ENCODE results near the gene FRMPD1. TPM values are rescaled to one million over a fixed set of nuclear protein-coding genes. Genes with fewer than 3 reads are reported as not detected.

Gene FRMPD1
- total RNA-seq, 3 donors from 2014 or later = 0.09 to 1.1 TPM; not detected in 1

DNA sequence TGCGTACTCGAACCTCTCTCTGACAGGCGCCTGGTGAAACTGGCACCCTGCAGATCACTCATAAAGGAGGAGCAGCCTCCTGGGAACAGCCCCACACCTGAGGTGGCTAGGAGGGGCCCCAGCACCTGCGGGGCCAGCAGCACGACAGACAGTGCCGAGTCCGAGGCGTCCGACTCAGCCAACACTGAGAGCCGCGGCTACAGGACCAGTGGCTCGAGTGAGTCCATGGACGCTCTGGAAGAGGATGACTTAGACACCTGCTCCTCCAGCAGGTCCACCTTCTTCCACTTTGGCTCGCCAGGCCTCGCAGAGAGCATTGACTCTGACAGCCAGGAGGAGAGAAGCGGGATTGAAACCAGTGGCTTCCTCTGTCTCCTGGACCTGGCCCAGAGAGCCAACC, 89.4 kb downstream of the FRMPD1 start:
- H3K4me3 ChIP-seq = no peak overlapping the region
- intact Hi-C loops (cut with DNase I, micrococcal nuclease) = no loop called here
- H3K36me3 ChIP-seq (ENCODE audit: low read depth) = no peaks in the 10 kb centered on the region
- no peak for ATAC-seq
- DNase-seq = no peak
- TF ChIP-seq CTCF (IDR thresholded peaks at IDR 0.05) = no peak
- H3K4me1 ChIP-seq (ENCODE audit: low read depth) = no peaks in the 10 kb centered on the region
- H3K9me3 ChIP-seq = no peaks in the 10 kb centered on the region

- H3K9me3 ChIP-seq = no peaks in the 10 kb centered on the region
- intact Hi-C loops (cut with DNase I, micrococcal nuclease) = no loop called here
- H3K36me3 ChIP-seq (ENCODE audit: low read depth) = no peaks in the 10 kb centered on the region
- H3K4me3 ChIP-seq = no peak overlapping the region
- TF ChIP-seq CTCF (IDR thresholded peaks at IDR 0.05) = no peak
- DNase-seq (no peak), ATAC-seq (no peak)
- no peaks in the 10 kb centered on the region for H3K4me1 ChIP-seq (ENCODE audit: low read depth)
Observed at GRCh38 chr9:37740631-37741328, 90.0 kb downstream of the FRMPD1 start.

- no peak overlapping the region for H3K4me3 ChIP-seq
- ATAC-seq = no peak
- H3K9me3 ChIP-seq = no peaks in the 10 kb centered on the region
- no peaks in the 10 kb centered on the region for H3K36me3 ChIP-seq (ENCODE audit: low read depth)
- TF ChIP-seq CTCF (IDR thresholded peaks at IDR 0.05) = no peak
- no peak for DNase-seq
- H3K4me1 ChIP-seq (ENCODE audit: low read depth) = no peaks in the 10 kb centered on the region
- intact Hi-C loops (cut with DNase I, micrococcal nuclease) = no loop called here
Observed at GRCh38 chr9:37745970-37746369, 95.2 kb downstream of the FRMPD1 start.

DNA sequence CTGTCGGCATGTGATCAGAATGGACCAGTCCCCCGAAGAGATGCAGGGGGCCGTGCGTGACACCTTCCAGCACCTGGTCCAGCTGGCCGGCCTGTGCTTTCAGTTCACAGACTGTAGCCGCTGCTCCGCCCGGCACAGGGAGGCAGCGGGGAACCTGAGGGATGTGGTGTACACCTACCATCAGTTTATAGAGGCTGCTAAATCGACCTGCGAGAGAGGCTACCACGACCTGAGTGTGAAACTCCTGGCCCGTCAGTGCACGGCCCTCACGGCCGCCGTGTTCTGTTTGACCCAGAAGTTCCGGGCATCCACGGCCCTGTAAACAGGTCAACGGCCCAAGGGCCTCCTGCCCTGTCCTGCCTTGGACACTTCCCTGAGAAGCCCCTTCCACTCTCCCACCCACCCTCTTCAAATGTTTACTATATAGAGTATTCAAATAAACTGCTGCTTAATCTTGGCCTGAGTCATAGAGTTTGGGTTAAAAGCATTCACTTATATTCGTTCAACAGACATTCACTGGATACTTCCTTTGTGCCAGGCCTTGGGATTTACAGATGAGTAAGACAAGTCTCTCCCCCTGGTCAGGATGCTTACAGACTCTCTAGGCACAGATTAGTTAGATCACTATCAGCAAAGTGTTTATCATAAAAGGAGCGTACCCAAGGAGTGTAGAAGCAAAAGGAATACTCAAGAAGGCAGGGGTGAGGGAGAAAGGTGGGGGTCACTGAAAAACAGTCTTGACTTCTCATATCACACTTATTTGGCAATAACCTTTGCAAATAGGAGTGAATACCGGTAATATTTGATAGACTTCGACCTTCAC, 95.9 kb downstream of the FRMPD1 start:
- Histone ChIP-seq H3K4me3 (no peak overlapping the region), H3K36me3 (ENCODE audit: low read depth) (no peaks in the 10 kb centered on the region), H3K4me1 (ENCODE audit: low read depth) (no peaks in the 10 kb centered on the region), H3K9me3 (no peaks in the 10 kb centered on the region)
- DNase-seq = no peak
- TF ChIP-seq CTCF (IDR thresholded peaks at IDR 0.05) = no peak
- intact Hi-C loops (cut with DNase I, micrococcal nuclease) = no loop called here
- no peak for ATAC-seq

DNA sequence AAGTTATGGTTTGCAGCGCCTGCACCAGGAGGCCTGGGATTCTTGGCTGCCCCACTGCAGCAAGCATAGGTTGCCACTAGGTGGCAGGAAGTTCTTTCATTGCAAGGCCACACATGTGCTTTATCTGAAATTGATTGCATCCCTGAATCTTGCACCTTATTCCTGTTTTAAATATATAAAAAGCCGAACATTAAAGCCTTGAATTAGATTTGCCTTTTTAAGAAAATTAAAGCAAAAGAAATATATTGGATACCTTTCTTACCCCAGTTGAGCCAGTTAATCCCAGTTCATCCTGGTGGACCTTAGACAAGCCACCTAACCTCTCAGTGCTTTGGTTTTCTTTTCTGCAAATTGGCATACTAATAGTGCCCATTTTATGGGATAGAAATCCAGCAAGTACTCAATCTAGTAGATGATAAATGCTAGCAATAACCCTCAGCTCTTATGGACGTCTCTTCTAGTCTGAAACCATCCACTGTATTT, 96.6 kb downstream of the FRMPD1 start:
- no peak overlapping the region for H3K4me3 ChIP-seq
- no peaks in the 10 kb centered on the region for H3K9me3 ChIP-seq
- TF ChIP-seq CTCF (IDR thresholded peaks at IDR 0.05) = peak; percentile 69
- ATAC-seq (peak; percentile 89), DNase-seq (peak in 2 of 3 donors; percentile 65 to 77)
- H3K4me1 ChIP-seq (ENCODE audit: low read depth) = no peaks in the 10 kb centered on the region
- no peaks in the 10 kb centered on the region for H3K36me3 ChIP-seq (ENCODE audit: low read depth)
- intact Hi-C loops (cut with DNase I, micrococcal nuclease) = no loop called here

Measured in mucosa of descending colon (tissue), 3 donors.